Omental fat pad (tissue), 4 donors: Measurements from ENCODE around the gene PRAF2. TPM values are rescaled to one million over a fixed set of nuclear protein-coding genes. Genes with fewer than 3 reads are reported as not detected.

ENCODE experiments used
- ATAC-seq: fragments of 150-250 bp; one replicate; pipeline ENCODE4 v1.9.1; 2016; ENCODE audit warnings: mild to moderate bottlenecking, moderate library complexity; ENCODE audit not compliant: low FRiP score
- DNase-seq: peaks from one replicate; pipeline ENCODE4 v3.0.0-alpha.2; 2019; ENCODE audit warnings: low spot score
- small RNA-seq: library from RNA; depleted of rRNA; stranded (forward); fragments of <200 nt; gene quantifications from one replicate; pipeline ENCODE3, GENCODE V24; 2016
- total RNA-seq, 4 donors: library from RNA; depleted of rRNA; stranded (reverse); fragments of >200 nt; gene quantifications; one replicate each; pipeline ENCODE4 v1.1.0, GENCODE V29; 2016
- TF ChIP-seq, protein P1 (sequence below), 3 donors: fragments of 450-650 bp; IDR thresholded peaks; one replicate each; pipeline ENCODE4 v1.5.1; 2016 to 2017; ENCODE audit warnings: antibody characterized with exemption in 3 of 3, mild to moderate bottlenecking in 3 of 3, moderate library complexity in 2 of 3

PRAF2 gene
- total RNA-seq, 4 donors from 2014 or later = 7.8 to 17.3 (median 12.3) TPM

DNA sequence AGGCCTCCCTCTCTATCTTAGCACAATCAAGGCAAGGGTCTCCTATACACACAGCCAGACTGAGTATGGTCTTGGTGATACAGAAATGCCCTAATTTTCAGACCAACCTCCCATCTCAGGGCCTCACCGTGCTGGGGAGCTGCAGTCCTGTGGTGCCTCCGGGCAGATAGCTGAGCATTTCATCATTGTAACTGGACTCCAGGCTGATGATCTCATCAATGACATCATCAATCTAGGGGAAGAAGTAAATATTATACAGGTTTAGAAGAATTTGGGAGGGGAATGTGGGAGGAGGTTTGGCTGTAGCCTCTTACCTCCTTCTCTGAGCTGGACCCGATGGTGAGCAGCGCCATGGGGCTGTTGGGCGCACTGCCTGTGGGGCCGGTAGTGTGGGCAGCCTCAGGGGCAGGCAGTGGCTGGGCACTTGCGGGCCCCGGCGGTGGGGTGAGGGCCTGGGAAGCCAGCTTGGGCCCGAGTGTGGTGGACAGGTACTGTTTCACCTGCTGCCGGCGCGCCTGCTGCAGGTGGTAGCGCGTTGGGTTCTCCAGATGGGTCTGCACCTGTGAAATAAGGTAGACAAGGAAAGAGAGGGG lies 35.8 kb downstream of the PRAF2 start:
- DNase-seq (no peak), ATAC-seq (peak; percentile 15)
- TF ChIP-seq, protein P1, sequence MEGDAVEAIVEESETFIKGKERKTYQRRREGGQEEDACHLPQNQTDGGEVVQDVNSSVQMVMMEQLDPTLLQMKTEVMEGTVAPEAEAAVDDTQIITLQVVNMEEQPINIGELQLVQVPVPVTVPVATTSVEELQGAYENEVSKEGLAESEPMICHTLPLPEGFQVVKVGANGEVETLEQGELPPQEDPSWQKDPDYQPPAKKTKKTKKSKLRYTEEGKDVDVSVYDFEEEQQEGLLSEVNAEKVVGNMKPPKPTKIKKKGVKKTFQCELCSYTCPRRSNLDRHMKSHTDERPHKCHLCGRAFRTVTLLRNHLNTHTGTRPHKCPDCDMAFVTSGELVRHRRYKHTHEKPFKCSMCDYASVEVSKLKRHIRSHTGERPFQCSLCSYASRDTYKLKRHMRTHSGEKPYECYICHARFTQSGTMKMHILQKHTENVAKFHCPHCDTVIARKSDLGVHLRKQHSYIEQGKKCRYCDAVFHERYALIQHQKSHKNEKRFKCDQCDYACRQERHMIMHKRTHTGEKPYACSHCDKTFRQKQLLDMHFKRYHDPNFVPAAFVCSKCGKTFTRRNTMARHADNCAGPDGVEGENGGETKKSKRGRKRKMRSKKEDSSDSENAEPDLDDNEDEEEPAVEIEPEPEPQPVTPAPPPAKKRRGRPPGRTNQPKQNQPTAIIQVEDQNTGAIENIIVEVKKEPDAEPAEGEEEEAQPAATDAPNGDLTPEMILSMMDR (IDR thresholded peaks at IDR 0.05) = no peak

GRCh38 chrX:49030283-49030682 lies 43.5 kb downstream of the PRAF2 start:
- TF ChIP-seq, protein P1 (IDR thresholded peaks at IDR 0.05) = no peak
- ATAC-seq (no peak), DNase-seq (no peak)

- ATAC-seq (no peak), DNase-seq (no peak)
- TF ChIP-seq, protein P1 (IDR thresholded peaks at IDR 0.05) = no peak
Measured at GRCh38 chrX:49029876-49030275, 43.9 kb downstream of the PRAF2 start.

Small RNA genes within 50 kb of the gene (small RNA-seq; reads per million reads assigned to genes)
- not detected for gene RNU4-52P

Other genes with a start within 250 kb of the PRAF2 start
- not detected for gene ERAS, start 247.5 kb downstream of the PRAF2 start, total RNA-seq
- gene PCSK1N, start 238.4 kb downstream of the PRAF2 start, total RNA-seq = 1 to 10 TPM in 2 of 4 donors, under 1 TPM in 1, not detected in 1; 0.93 to 2.3 (median 1.4) TPM
- gene TIMM17B, start 176.2 kb downstream of the PRAF2 start, total RNA-seq = 10 to 100 TPM; 13.7 to 34.1 (median 29.4) TPM
- 10 to 100 TPM; 36.6 to 59.7 (median 55.2) TPM for gene PQBP1, start 176.1 kb downstream of the PRAF2 start, total RNA-seq
- 10 to 100 TPM; 10.2 to 22.0 (median 17.2) TPM for gene SLC35A2, start 162.4 kb downstream of the PRAF2 start, total RNA-seq
- gene PIM2, start 155.0 kb downstream of the PRAF2 start, total RNA-seq = 10 to 100 TPM in 2 of 4 donors, 1 to 10 TPM in 2; 9.6 to 14.0 (median 11.5) TPM
- 10 to 100 TPM; 32.7 to 43.0 (median 38.3) TPM for gene OTUD5, start 116.4 kb downstream of the PRAF2 start, total RNA-seq
- gene KCND1, start 102.2 kb downstream of the PRAF2 start, total RNA-seq = 10 to 100 TPM in 1 of 4 donors, 1 to 10 TPM in 3; 1.9 to 11.3 (median 3.7) TPM
- gene GRIPAP1, start 71.7 kb downstream of the PRAF2 start, total RNA-seq = 10 to 100 TPM; 25.1 to 44.5 (median 32.2) TPM
- gene TFE3, start 30.6 kb downstream of the PRAF2 start, total RNA-seq = 100 to 1,000 TPM in 3 of 4 donors, 10 to 100 TPM in 1; 89.8 to 124 (median 116) TPM
- 1 to 10 TPM; 1.1 to 3.2 (median 2.5) TPM for gene CCDC120, start 15.0 kb downstream of the PRAF2 start, total RNA-seq
- gene WDR45, start 5.9 kb upstream of the PRAF2 start, total RNA-seq = 100 to 1,000 TPM in 3 of 4 donors, 10 to 100 TPM in 1; 90.8 to 131 (median 116) TPM
- gene GPKOW, start 49.7 kb upstream of the PRAF2 start, total RNA-seq = 10 to 100 TPM; 16.0 to 30.9 (median 19.6) TPM
- gene MAGIX, start 88.8 kb upstream of the PRAF2 start, total RNA-seq = 1 to 10 TPM; 1.1 to 7.3 (median 3.3) TPM
- 10 to 100 TPM; 26.3 to 48.0 (median 38.3) TPM for gene PLP2, start 97.9 kb upstream of the PRAF2 start, total RNA-seq
- gene PRICKLE3, start 112.4 kb upstream of the PRAF2 start, total RNA-seq = 10 to 100 TPM in 2 of 4 donors, 1 to 10 TPM in 2; 5.1 to 28.1 (median 11.9) TPM
- 1 to 10 TPM in 3 of 4 donors, under 1 TPM in 1; 0.46 to 3.3 (median 2.2) TPM for gene SYP, start 126.2 kb upstream of the PRAF2 start, total RNA-seq
- gene CACNA1F, start 159.3 kb upstream of the PRAF2 start, total RNA-seq = under 1 TPM; 0.19 to 0.60 (median 0.34) TPM
- 10 to 100 TPM in 2 of 4 donors, 1 to 10 TPM in 2; 8.9 to 14.3 (median 11.1) TPM for gene CCDC22, start 161.5 kb upstream of the PRAF2 start, total RNA-seq
- gene FOXP3, start 190.7 kb upstream of the PRAF2 start, total RNA-seq = not detected
- gene PPP1R3F, start 195.8 kb upstream of the PRAF2 start, total RNA-seq = 1 to 10 TPM; 2.6 to 6.5 (median 4.6) TPM
- not detected for gene GAGE10, start 229.6 kb upstream of the PRAF2 start, total RNA-seq
- gene GAGE12J, start 248.0 kb upstream of the PRAF2 start, total RNA-seq = not detected